ENCODE data around the gene PRKCE. TPM values are rescaled to one million over a fixed set of nuclear protein-coding genes. Genes with fewer than 3 reads are reported as not detected.
A peak's percentile ranks its signal among the peaks of the same experiment; 100 is the strongest.

Gene PRKCE
- total RNA-seq, 4 donors from 2014 or later = 5.9 to 21.2 (median 18.5) TPM

GRCh38 chr2:45821558-45822271 lies 170.2 kb downstream of the PRKCE start:
- peak; percentile 90 for TF ChIP-seq POLR2AphosphoS5 (IDR thresholded peaks at IDR 0.05)
- TF ChIP-seq POLR2A (IDR thresholded peaks at IDR 0.05) = no peak
- Histone ChIP-seq H3K9me3 (no peaks in the 10 kb centered on the region), H3K4me3 (no peak overlapping the region), H3K27ac (peak overlapping the region; percentile 47 to 82 (median 80)), H3K36me3 (no peaks in the 10 kb centered on the region), H3K27me3 (no peaks in the 10 kb centered on the region), H3K4me1 (peaks cover 12 to 86% (median 29%) of the 10 kb centered on the region in 3 donors)
- ATAC-seq = peak; percentile 46
- 43 to 48% methylated on average over 6 to 7 of the region's 9 CpGs for WGBS, 2 donors (ENCODE audit: low coverage in 1 of 2)

- Histone ChIP-seq H3K4me1 (peaks cover 15 to 89% (median 33%) of the 10 kb centered on the region in 3 donors), H3K4me3 (no peak overlapping the region), H3K36me3 (no peaks in the 10 kb centered on the region), H3K9me3 (no peaks in the 10 kb centered on the region), H3K27me3 (no peaks in the 10 kb centered on the region), H3K27ac (peak overlapping the region; percentile 47 to 82 (median 80))
- no peak for ATAC-seq
- TF ChIP-seq POLR2AphosphoS5 (IDR thresholded peaks at IDR 0.05) (no peak), POLR2A (IDR thresholded peaks at IDR 0.05) (no peak), CTCF (IDR thresholded peaks at IDR 0.05) (no peak), EP300 (IDR thresholded peaks at IDR 0.05) (no peak)
- 35 to 55% methylated on average over 4 to 5 of the region's 5 CpGs for WGBS, 2 donors (ENCODE audit: low coverage in 1 of 2)
Observed at GRCh38 chr2:45822272-45822630, 170.8 kb downstream of the PRKCE start.

GRCh38 chr2:45823723-45824206 lies 172.3 kb downstream of the PRKCE start:
- ATAC-seq = peak; percentile 91
- Histone ChIP-seq H3K9me3 (no peaks in the 10 kb centered on the region), H3K27ac (peak overlapping the region; percentile 40 to 81 (median 78)), H3K4me1 (peaks cover 16 to 78% (median 34%) of the 10 kb centered on the region in 3 donors), H3K27me3 (no peaks in the 10 kb centered on the region), H3K4me3 (no peak overlapping the region), H3K36me3 (no peaks in the 10 kb centered on the region)
- peak; percentile 86 for TF ChIP-seq POLR2AphosphoS5 (IDR thresholded peaks at IDR 0.05)
- no peak for TF ChIP-seq EP300 (IDR thresholded peaks at IDR 0.05)
- TF ChIP-seq CTCF (IDR thresholded peaks at IDR 0.05) = peak in 1 of 4 experiments; percentile 4
- TF ChIP-seq POLR2A (IDR thresholded peaks at IDR 0.05) = no peak
- no CpG with 5 or more reads among the region's 4 CpGs for WGBS, 2 donors (ENCODE audit: low coverage in 1 of 2)

GRCh38 chr2:45825001-45825651 lies 173.7 kb downstream of the PRKCE start:
- Histone ChIP-seq H3K9me3 (peaks cover 0 to under 1% (median 0%) of the 10 kb centered on the region in 3 donors), H3K27ac (peak overlapping the region in 3 of 4 donors; percentile 78 to 81 (median 79)), H3K4me3 (no peak overlapping the region), H3K27me3 (no peaks in the 10 kb centered on the region), H3K36me3 (no peaks in the 10 kb centered on the region), H3K4me1 (peaks cover 16 to 67% (median 34%) of the 10 kb centered on the region in 3 donors)
- ATAC-seq = no peak
- 90 to 92% methylated on average over 2 to 3 of the region's 6 CpGs for WGBS, 2 donors (ENCODE audit: low coverage in 1 of 2)
- TF ChIP-seq EP300 (IDR thresholded peaks at IDR 0.05) (no peak), CTCF (IDR thresholded peaks at IDR 0.05) (no peak), POLR2AphosphoS5 (IDR thresholded peaks at IDR 0.05) (no peak), POLR2A (IDR thresholded peaks at IDR 0.05) (no peak)

GRCh38 chr2:45826460-45826859 lies 175.0 kb downstream of the PRKCE start:
- no peak for ATAC-seq
- WGBS, 2 donors (ENCODE audit: low coverage in 1 of 2) = 74 to 86% methylated on average over 6 of the region's 6 CpGs
- H3K4me3 ChIP-seq = no peak overlapping the region
- peak overlapping the region in 1 of 4 donors; percentile 4 for H3K27ac ChIP-seq
- TF ChIP-seq EP300 (IDR thresholded peaks at IDR 0.05) = no peak
- TF ChIP-seq POLR2A (IDR thresholded peaks at IDR 0.05) = no peak
- TF ChIP-seq POLR2AphosphoS5 (IDR thresholded peaks at IDR 0.05) = no peak
- TF ChIP-seq CTCF (IDR thresholded peaks at IDR 0.05) = no peak
- H3K4me1 ChIP-seq = peaks cover 16 to 53% (median 30%) of the 10 kb centered on the region in 3 donors
- H3K36me3 ChIP-seq = no peaks in the 10 kb centered on the region
- peaks cover 0 to 11% (median 0%) of the 10 kb centered on the region in 3 donors for H3K9me3 ChIP-seq
- no peaks in the 10 kb centered on the region for H3K27me3 ChIP-seq
